Astrocyte of the spinal cord (primary cell): ENCODE results near the gene TMX1.

Source experiments
- DNase-seq: peaks from one replicate; pipeline ENCODE4 v3.0.0; 2011; ENCODE audit warnings: low read depth, low spot score
- H3K4me3 ChIP-seq: 2 replicates; pipeline ENCODE4 v1.5.1; 2011; ENCODE audit warnings: low read depth, mild to moderate bottlenecking, low read length, moderate library complexity
- CTCF ChIP-seq: IDR thresholded peaks from 2 replicates; pipeline ENCODE4 v1.5.1; 2012; ENCODE audit warnings: low read depth, mild to moderate bottlenecking, low read length, inconsistent platforms
- in situ Hi-C: cut with HindIII; loops from 2 replicates; pipeline ENCODE4 v1.10.0; 2017; ENCODE audit warnings: low sequenced_read_pairs

TMX1 gene

GRCh38 chr14:51295646-51296263 lies 55.7 kb downstream of the TMX1 start:
- H3K4me3 ChIP-seq, result no peak overlapping the region
- no peak for TF ChIP-seq CTCF
- no peak for DNase-seq
- in situ Hi-C loops, result no loop called here

- TF ChIP-seq CTCF, result no peak
- H3K4me3 ChIP-seq, result no peak overlapping the region
- no peak for DNase-seq
- in situ Hi-C loops, result no loop called here
These were observed 57.0 kb downstream of the TMX1 start for GRCh38 chr14:51297066-51297465.

GRCh38 chr14:51298895-51299294 lies 58.8 kb downstream of the TMX1 start:
- in situ Hi-C loops, result no loop called here
- no peak overlapping the region for H3K4me3 ChIP-seq
- no peak for DNase-seq
- TF ChIP-seq CTCF, result no peak

GRCh38 chr14:51302295-51303030 lies 62.4 kb downstream of the TMX1 start:
- in situ Hi-C loops, result no loop called here
- no peak overlapping the region for H3K4me3 ChIP-seq
- peak; percentile 29 for DNase-seq
- no peak for TF ChIP-seq CTCF

- TF ChIP-seq CTCF, result no peak
- no peak overlapping the region for H3K4me3 ChIP-seq
- in situ Hi-C loops, result no loop called here
- DNase-seq, result peak; percentile 81
These were observed 64.4 kb downstream of the TMX1 start for GRCh38 chr14:51304438-51304837.

GRCh38 chr14:51304941-51305340 lies 64.9 kb downstream of the TMX1 start:
- TF ChIP-seq CTCF, result no peak
- in situ Hi-C loops, result no loop called here
- DNase-seq, result peak; percentile 97
- H3K4me3 ChIP-seq, result no peak overlapping the region
